DOHH2 (cell line): ENCODE data around the gene REPIN1.

Experiments
- EZH2phosphoT487 ChIP-seq: fragments of 200-600 bp; sonication (generic); IDR thresholded peaks from 2 replicates; pipeline ENCODE4 v1.6.1; 2017; ENCODE audit warnings: borderline replicate concordance, mild to moderate bottlenecking, antibody characterized with exemption, low read length, moderate library complexity, mixed read lengths
- TF ChIP-seq, protein P1 (sequence below): fragments of 200-600 bp; sonication (generic); IDR thresholded peaks from one replicate; pipeline ENCODE4 v1.5.1; 2014; ENCODE audit warnings: antibody characterized with exemption, mild to moderate bottlenecking, low read depth, low read length; ENCODE audit not compliant: poor library complexity, severe bottlenecking

DNA sequence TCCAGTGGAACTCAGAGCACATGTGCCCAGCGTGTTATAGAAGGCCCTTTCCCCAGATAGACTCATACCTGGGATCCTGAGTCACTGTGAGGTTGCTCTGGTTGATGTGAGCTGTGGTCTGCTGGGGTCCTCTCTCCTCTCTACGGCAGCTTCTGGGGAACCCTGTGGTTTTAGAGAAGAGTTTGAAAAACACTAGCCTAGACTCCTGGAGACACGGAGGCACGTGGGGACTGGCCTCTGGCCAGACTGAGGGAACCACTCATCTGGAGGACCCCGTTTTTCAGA is 20.9 kb downstream of the REPIN1 start:
- TF ChIP-seq, protein P1, sequence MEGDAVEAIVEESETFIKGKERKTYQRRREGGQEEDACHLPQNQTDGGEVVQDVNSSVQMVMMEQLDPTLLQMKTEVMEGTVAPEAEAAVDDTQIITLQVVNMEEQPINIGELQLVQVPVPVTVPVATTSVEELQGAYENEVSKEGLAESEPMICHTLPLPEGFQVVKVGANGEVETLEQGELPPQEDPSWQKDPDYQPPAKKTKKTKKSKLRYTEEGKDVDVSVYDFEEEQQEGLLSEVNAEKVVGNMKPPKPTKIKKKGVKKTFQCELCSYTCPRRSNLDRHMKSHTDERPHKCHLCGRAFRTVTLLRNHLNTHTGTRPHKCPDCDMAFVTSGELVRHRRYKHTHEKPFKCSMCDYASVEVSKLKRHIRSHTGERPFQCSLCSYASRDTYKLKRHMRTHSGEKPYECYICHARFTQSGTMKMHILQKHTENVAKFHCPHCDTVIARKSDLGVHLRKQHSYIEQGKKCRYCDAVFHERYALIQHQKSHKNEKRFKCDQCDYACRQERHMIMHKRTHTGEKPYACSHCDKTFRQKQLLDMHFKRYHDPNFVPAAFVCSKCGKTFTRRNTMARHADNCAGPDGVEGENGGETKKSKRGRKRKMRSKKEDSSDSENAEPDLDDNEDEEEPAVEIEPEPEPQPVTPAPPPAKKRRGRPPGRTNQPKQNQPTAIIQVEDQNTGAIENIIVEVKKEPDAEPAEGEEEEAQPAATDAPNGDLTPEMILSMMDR, result no peak
- no peak for TF ChIP-seq EZH2phosphoT487
